T-helper 1 cell treated with Interleukin-12 subunit alpha and Interleukin-12 subunit beta and Interleukin-4 antibody, amounts not matched to agents 30 ng/mL and 1 ng/mL, for 36 hours (primary cell): ENCODE measurements around the gene PARVG. TPM values are rescaled to one million over a fixed set of nuclear protein-coding genes. Genes with fewer than 3 reads are reported as not detected.
"Not testable (repeated sequence)": the region's sequence is repeated elsewhere in the genome, so short reads cannot be mapped to it uniquely, and the experiment has no call there.

Experiments used
- intact Hi-C: fragments of 100-400 bp; cut with micrococcal nuclease; formaldehyde crosslinking; loops from one replicate; pipeline ENCODE4 v1.15.1; 2024
- total RNA-seq: library from RNA; stranded (reverse); gene quantifications from 2 replicates; pipeline ENCODE4 v1.2.3, GENCODE V29; 2022

Gene PARVG
- total RNA-seq, 1 donor from 2014 or later = 128 TPM

GRCh38 chr22:44237290-44237689, 56.6 kb downstream of the PARVG start:
- intact Hi-C loops = no loop called here

- intact Hi-C loops = not testable (repeated sequence)
These were observed 60.4 kb downstream of the PARVG start for GRCh38 chr22:44241121-44241520.

- intact Hi-C loops = no loop called here
These were observed 62.4 kb downstream of the PARVG start for GRCh38 chr22:44242946-44243724.

GRCh38 chr22:44243761-44244160, 63.0 kb downstream of the PARVG start:
- intact Hi-C loops = no loop called here

- intact Hi-C loops = no loop called here
These were observed 63.6 kb downstream of the PARVG start for GRCh38 chr22:44244265-44244822.

- intact Hi-C loops = no loop called here
These were observed 64.7 kb downstream of the PARVG start for GRCh38 chr22:44245438-44245837.

- intact Hi-C loops = no loop called here
These were observed 65.1 kb downstream of the PARVG start for GRCh38 chr22:44245867-44246266.

- intact Hi-C loops = no loop called here
These were observed 66.0 kb downstream of the PARVG start for GRCh38 chr22:44246615-44247326.

GRCh38 chr22:44247346-44247745, 66.6 kb downstream of the PARVG start:
- intact Hi-C loops = no loop called here

- intact Hi-C loops = no loop called here
These were observed 67.5 kb downstream of the PARVG start for GRCh38 chr22:44247923-44248892.

GRCh38 chr22:44248926-44249325, 68.2 kb downstream of the PARVG start:
- intact Hi-C loops = no loop called here

GRCh38 chr22:44249376-44250147, 68.8 kb downstream of the PARVG start:
- intact Hi-C loops = loop anchor here (10.0 kb wide), 1 partner anchor 755 kb away; no protein-coding TSS in a partner anchor

GRCh38 chr22:44254811-44255210, 74.1 kb downstream of the PARVG start:
- intact Hi-C loops = loop anchor here (10.0 kb wide), 1 partner anchor 750 kb away; no protein-coding TSS in a partner anchor

GRCh38 chr22:44256085-44256484, 75.4 kb downstream of the PARVG start:
- intact Hi-C loops = loop anchor here (10.0 kb wide), 1 partner anchor 749 kb away; no protein-coding TSS in a partner anchor

- intact Hi-C loops = loop anchor here (10.0 kb wide), 1 partner anchor 748 kb away; no protein-coding TSS in a partner anchor
These were observed 76.1 kb downstream of the PARVG start for GRCh38 chr22:44256556-44257485.
